Stimulated activated naive CD8-positive, alpha-beta T cell treated with anti-CD3 and anti-CD28 coated beads, Interleukin-15, amount 100 ng/mL, for 72 hours (primary cell): Measurements from ENCODE around the gene TYW3.

Experiments used
- ATAC-seq: fragments of 150-1000 bp; cut with Tn5 transposase; 2 replicates; pipeline ENCODE4 v1.10.0; 2021; ENCODE audit warnings: mild to moderate bottlenecking, moderate library complexity
- DNase-seq, 2 donors: peaks; one replicate each; pipeline ENCODE4 v3.0.0; 2021 to 2022
- H3K27ac Mint-ChIP-seq, 2 donors: one replicate each; pipeline ENCODE4 v1.8.0; 2022; ENCODE audit warnings: mild to moderate bottlenecking in 2 of 2, mixed read lengths in 2 of 2, moderate library complexity in 2 of 2
- H3K27me3 Mint-ChIP-seq: one replicate; pipeline ENCODE4 v1.8.0; 2022; ENCODE audit warnings: mixed read lengths
- H3K4me1 Mint-ChIP-seq: one replicate; pipeline ENCODE4 v1.8.0; 2022; ENCODE audit warnings: mild to moderate bottlenecking, mixed read lengths
- H3K4me3 Mint-ChIP-seq, 2 donors: one replicate each; pipeline ENCODE4 v1.8.0; 2022; ENCODE audit warnings: mild to moderate bottlenecking in 2 of 2, mixed read lengths in 2 of 2, moderate library complexity in 1 of 2
- H3K9me3 Mint-ChIP-seq, 2 donors: one replicate each; pipeline ENCODE4 v1.8.0; 2022; ENCODE audit warnings: mixed read lengths in 2 of 2

Gene TYW3

GRCh38 chr1:74732960-74733603 lies at the start of gene TYW3, which contains the start of gene CRYZ:
TYW3 (plus strand) TSS chr1:74733152; CDS start chr1:74733245, 93 bp downstream.
CRYZ (minus strand) TSS chr1:74733050; CDS start chr1:74724821, 8,229 bp downstream.
- no peaks in the 10 kb centered on the region for H3K27me3 Mint-ChIP-seq
- H3K4me3 Mint-ChIP-seq, result peak within 1 kb of the TSS; percentile 86 to 89
- ATAC-seq, result peak; percentile 86
- H3K9me3 Mint-ChIP-seq, result no peaks in the 10 kb centered on the region
- peak; percentile 82 to 88 for DNase-seq
- H3K4me1 Mint-ChIP-seq, result peaks cover 48% of the 10 kb centered on the region
- H3K27ac Mint-ChIP-seq, result peak within 1 kb of the TSS; percentile 96 to 97

DNA sequence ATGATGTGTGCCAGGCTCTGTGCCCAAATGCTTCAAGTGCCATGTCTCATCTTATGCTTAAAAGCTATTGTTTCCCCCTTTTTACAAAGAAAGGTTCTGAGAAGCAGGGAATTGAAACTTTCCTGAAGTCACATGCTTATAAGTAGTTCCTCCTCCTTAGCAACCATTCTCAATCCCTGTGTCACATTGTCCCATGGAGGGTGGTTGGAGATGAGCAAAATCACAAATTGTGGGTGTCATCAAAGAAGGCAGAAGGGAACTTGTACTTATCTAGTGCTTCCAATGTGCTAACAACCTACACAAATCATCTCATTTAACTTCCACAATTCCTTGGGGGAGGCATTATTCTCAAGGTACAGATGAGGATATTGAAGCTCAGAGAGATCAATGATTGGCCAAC lies 49.3 kb upstream of the TYW3 start:
- H3K4me1 Mint-ChIP-seq, result no peaks in the 10 kb centered on the region
- H3K4me3 Mint-ChIP-seq, result no peak overlapping the region
- no peak overlapping the region for H3K27ac Mint-ChIP-seq
- DNase-seq (no peak), ATAC-seq (no peak)
- peaks cover 12% of the 10 kb centered on the region for H3K27me3 Mint-ChIP-seq
- no peaks in the 10 kb centered on the region for H3K9me3 Mint-ChIP-seq

DNA sequence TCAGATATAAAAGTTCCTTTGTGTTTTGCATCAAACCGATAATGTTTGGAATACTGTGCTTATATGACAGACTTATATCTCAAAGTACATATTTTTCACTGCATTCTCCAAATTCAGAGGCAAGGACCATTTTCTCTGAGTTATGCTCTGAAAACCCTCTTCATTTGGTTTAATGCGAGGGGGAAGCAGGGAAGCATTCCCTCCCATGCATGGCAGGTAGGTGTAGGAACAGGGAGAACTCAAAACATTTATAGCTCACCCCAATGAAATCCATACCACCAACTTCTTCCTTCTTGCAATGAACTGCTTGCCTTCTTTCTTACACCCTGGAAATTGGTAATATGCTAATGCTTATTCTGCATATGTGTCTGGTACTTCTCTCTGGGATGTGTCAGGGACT lies 48.7 kb upstream of the TYW3 start:
- no peaks in the 10 kb centered on the region for H3K4me1 Mint-ChIP-seq
- H3K27me3 Mint-ChIP-seq, result peaks cover 13% of the 10 kb centered on the region
- H3K27ac Mint-ChIP-seq, result no peak overlapping the region
- no peak overlapping the region for H3K4me3 Mint-ChIP-seq
- DNase-seq (no peak), ATAC-seq (no peak)
- H3K9me3 Mint-ChIP-seq, result no peaks in the 10 kb centered on the region

DNA sequence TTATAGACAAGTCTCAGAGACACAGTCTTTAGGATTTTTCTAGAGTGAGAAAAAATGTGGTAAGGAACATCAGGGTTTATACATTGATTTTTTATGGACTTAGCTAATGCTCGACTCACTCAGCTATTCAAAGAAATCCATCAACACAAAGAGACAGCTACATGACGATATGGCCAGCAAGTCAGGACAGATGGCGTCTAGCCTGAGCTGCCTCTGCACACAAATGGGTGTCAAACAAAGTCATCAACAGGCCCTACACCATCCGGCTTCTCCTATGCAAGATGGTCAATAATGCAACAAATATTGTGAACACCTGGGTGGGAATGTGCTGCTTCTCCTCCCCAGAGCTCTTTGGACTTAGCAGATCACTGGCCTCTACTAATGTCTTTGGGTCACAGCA lies 46.0 kb upstream of the TYW3 start:
- peaks cover 22% of the 10 kb centered on the region for H3K27me3 Mint-ChIP-seq
- no peak for ATAC-seq
- H3K4me3 Mint-ChIP-seq, result no peak overlapping the region
- no peaks in the 10 kb centered on the region for H3K9me3 Mint-ChIP-seq
- no peaks in the 10 kb centered on the region for H3K4me1 Mint-ChIP-seq
- DNase-seq, result no peak
- no peak overlapping the region for H3K27ac Mint-ChIP-seq

DNA sequence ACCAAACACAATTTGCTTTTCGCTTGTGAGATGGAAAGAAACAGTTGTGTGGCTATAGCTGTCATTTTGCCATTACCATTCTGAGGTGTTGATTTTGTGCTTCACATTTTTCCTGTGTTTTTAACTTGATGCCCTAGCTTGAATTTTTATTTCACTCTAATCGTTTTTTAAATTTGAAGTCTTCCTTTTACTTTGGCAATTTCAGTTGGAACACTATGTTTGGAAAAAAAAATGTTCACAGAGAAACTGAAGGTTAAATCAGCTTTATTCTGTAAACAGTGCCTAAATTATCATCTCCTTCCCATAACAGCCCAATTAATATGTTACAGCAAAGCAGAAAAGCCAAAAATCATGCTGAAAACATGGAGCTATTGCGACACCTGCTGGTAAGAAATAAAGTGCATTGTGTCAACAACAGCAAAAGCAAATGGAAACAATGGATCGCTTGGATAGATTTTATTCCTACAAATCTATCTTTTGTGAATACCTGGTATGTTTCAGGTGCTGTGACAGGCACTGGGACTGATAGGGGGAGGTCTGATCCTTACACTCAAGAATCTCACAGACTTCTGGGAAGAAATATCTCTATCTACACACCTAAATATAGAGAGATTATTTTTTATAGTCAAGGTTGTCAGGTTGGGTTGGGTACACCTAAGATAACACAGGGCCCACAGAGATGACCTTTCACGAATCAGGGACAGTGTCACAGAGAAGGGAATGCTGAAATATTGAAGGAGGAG lies 43.2 kb upstream of the TYW3 start:
- H3K9me3 Mint-ChIP-seq, result no peaks in the 10 kb centered on the region
- peak overlapping the region in 1 of 2 donors; percentile 66 for H3K27ac Mint-ChIP-seq
- no peak overlapping the region for H3K4me3 Mint-ChIP-seq
- peak; percentile 22 to 42 for DNase-seq
- no peak for ATAC-seq
- H3K4me1 Mint-ChIP-seq, result no peaks in the 10 kb centered on the region
- peaks cover 22% of the 10 kb centered on the region for H3K27me3 Mint-ChIP-seq

DNA sequence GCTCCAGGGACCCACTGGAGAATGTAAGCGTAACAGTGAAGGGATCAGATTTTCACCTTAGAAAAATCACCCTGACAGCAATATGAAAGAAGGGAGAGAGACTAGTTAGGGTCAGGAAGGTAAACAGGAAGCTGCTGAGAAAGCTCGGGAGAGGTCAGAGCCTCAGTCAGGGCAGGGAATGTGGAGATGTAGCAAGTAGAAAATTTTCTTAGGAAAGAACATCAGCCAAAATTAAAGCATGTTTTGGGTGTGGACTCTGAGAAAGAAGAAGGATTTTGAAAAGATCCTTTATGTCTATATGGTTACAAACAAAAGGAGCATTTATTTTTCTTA lies 42.6 kb upstream of the TYW3 start:
- Mint-ChIP-seq H3K9me3 (no peaks in the 10 kb centered on the region), H3K27me3 (peaks cover 19% of the 10 kb centered on the region), H3K4me1 (no peaks in the 10 kb centered on the region), H3K27ac (peak overlapping the region in 1 of 2 donors; percentile 66), H3K4me3 (no peak overlapping the region)
- ATAC-seq (no peak), DNase-seq (no peak)

DNA sequence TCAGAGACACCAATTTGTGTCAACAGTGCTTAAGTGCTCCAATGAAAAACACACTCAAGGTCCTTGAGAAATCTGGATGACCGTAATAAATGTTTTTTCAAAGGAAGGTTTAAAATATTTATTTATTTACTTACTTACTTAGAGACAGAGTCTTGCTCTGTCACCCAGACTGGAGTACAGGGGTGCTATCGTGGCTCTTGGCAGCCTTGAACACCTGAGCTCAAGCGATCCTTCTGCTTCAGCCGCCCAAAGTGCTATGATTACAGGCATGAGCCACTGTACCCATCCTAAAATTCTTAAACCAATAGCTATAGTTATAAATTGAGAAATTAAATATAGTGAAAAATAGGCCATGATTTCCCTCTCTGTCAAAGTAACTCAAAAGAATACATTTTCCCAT lies 42.0 kb upstream of the TYW3 start:
- Mint-ChIP-seq H3K4me1 (no peaks in the 10 kb centered on the region), H3K27me3 (peaks cover 13% of the 10 kb centered on the region), H3K27ac (no peak overlapping the region), H3K9me3 (no peaks in the 10 kb centered on the region), H3K4me3 (no peak overlapping the region)
- DNase-seq (no peak), ATAC-seq (no peak)

DNA sequence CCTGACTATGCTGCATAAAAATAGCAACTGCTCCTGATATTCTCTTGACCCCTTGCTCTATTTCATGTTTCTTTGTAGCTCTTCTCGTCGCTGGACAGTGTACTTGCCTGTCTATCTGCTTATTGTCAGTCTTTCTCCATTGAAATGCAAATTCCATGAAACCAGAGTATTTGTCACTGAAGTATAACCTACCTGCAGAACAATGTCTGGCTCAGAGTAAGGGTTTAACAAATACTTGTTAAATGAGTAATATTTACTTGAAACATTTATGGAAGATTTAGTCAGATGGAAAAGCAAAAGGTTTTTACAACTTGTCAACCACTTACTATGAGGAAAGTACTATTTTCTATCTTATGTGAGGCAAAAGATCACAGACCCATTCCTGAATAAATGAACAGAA lies 39.5 kb upstream of the TYW3 start:
- H3K27me3 Mint-ChIP-seq, result peaks cover 9% of the 10 kb centered on the region
- no peaks in the 10 kb centered on the region for H3K9me3 Mint-ChIP-seq
- ATAC-seq (no peak), DNase-seq (no peak)
- H3K4me3 Mint-ChIP-seq, result no peak overlapping the region
- H3K4me1 Mint-ChIP-seq, result no peaks in the 10 kb centered on the region
- H3K27ac Mint-ChIP-seq, result no peak overlapping the region

GRCh38 chr1:74697832-74698231 lies 35.1 kb upstream of the TYW3 start:
- DNase-seq, result no peak
- H3K4me1 Mint-ChIP-seq, result no peaks in the 10 kb centered on the region
- no peaks in the 10 kb centered on the region for H3K27me3 Mint-ChIP-seq
- no peak overlapping the region for H3K27ac Mint-ChIP-seq
- no peak for ATAC-seq
- H3K4me3 Mint-ChIP-seq, result no peak overlapping the region
- no peaks in the 10 kb centered on the region for H3K9me3 Mint-ChIP-seq

DNA sequence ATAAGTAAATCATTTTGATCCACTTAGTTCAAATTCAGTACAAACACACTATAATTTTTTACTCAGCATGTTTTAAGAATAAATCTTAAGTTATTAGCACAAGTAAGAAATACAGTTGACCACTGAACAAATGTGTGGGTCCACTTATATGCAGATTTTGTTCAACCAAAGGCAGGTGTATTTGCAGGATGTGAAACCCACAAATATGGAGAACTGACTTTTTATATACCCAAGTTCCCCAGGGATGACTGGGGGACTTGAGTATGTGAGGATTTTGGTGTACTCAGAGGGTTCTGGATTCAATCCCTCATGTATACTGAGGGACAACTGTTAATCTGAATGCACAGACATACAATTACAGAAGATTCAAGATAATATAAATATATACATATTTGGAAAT lies 33.6 kb upstream of the TYW3 start:
- no peak overlapping the region for H3K27ac Mint-ChIP-seq
- no peaks in the 10 kb centered on the region for H3K4me1 Mint-ChIP-seq
- H3K9me3 Mint-ChIP-seq, result no peaks in the 10 kb centered on the region
- H3K4me3 Mint-ChIP-seq, result no peak overlapping the region
- no peaks in the 10 kb centered on the region for H3K27me3 Mint-ChIP-seq
- ATAC-seq, result no peak
- no peak for DNase-seq

GRCh38 chr1:74703386-74704182 lies 29.4 kb upstream of the TYW3 start:
- Mint-ChIP-seq H3K27me3 (no peaks in the 10 kb centered on the region), H3K4me1 (no peaks in the 10 kb centered on the region), H3K9me3 (no peaks in the 10 kb centered on the region), H3K27ac (no peak overlapping the region), H3K4me3 (no peak overlapping the region)
- no peak for ATAC-seq
- DNase-seq, result no peak

- DNase-seq, result no peak
- H3K27me3 Mint-ChIP-seq, result no peaks in the 10 kb centered on the region
- no peak overlapping the region for H3K4me3 Mint-ChIP-seq
- no peaks in the 10 kb centered on the region for H3K4me1 Mint-ChIP-seq
- no peaks in the 10 kb centered on the region for H3K9me3 Mint-ChIP-seq
- no peak for ATAC-seq
- no peak overlapping the region for H3K27ac Mint-ChIP-seq
Measured at GRCh38 chr1:74712881-74713280, 20.1 kb upstream of the TYW3 start.

- ATAC-seq, result no peak
- no peak overlapping the region for H3K4me3 Mint-ChIP-seq
- no peaks in the 10 kb centered on the region for H3K9me3 Mint-ChIP-seq
- DNase-seq, result no peak
- H3K27ac Mint-ChIP-seq, result no peak overlapping the region
- no peaks in the 10 kb centered on the region for H3K27me3 Mint-ChIP-seq
- H3K4me1 Mint-ChIP-seq, result no peaks in the 10 kb centered on the region
Measured at GRCh38 chr1:74713849-74714248, 19.1 kb upstream of the TYW3 start.

GRCh38 chr1:74714429-74715235 lies 18.3 kb upstream of the TYW3 start:
- no peaks in the 10 kb centered on the region for H3K9me3 Mint-ChIP-seq
- ATAC-seq (no peak), DNase-seq (no peak)
- H3K4me1 Mint-ChIP-seq, result no peaks in the 10 kb centered on the region
- no peaks in the 10 kb centered on the region for H3K27me3 Mint-ChIP-seq
- no peak overlapping the region for H3K27ac Mint-ChIP-seq
- H3K4me3 Mint-ChIP-seq, result no peak overlapping the region

DNA sequence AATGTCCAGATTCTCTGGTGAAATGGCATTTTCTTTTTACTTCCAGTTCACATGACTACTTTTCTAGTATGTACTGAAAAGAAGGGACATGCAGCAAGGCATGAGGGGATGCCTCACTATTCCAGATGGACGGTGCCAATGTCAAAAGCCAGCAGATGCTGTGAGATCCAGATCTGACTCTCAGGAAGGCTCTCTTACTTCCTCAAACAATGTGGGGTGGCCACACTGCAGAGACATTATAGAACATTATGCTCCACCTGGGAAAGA lies 17.8 kb upstream of the TYW3 start:
- H3K27ac Mint-ChIP-seq, result no peak overlapping the region
- no peaks in the 10 kb centered on the region for H3K27me3 Mint-ChIP-seq
- H3K9me3 Mint-ChIP-seq, result no peaks in the 10 kb centered on the region
- DNase-seq, result no peak
- no peak overlapping the region for H3K4me3 Mint-ChIP-seq
- ATAC-seq, result no peak
- H3K4me1 Mint-ChIP-seq, result no peaks in the 10 kb centered on the region

DNA sequence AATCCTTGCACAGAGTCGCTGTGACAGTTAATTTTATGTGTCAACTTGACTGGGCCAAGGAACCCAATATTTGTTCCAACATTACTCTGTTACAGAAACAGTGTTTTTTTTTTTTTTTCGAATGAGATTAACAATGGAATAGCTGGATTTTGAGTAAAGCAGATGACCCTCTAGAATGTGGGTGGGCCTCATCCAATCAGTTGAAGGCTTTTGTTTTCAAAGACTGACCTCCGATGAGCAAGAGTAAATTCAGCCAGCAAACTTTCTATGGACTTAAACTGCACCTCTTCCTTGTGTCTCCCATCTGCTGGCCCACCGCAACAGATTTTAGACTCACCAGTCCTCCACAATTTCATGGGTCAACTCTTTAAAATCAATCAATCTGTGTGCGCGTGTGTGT lies 17.1 kb upstream of the TYW3 start:
- H3K27me3 Mint-ChIP-seq, result no peaks in the 10 kb centered on the region
- H3K4me1 Mint-ChIP-seq, result no peaks in the 10 kb centered on the region
- no peak overlapping the region for H3K27ac Mint-ChIP-seq
- DNase-seq (no peak), ATAC-seq (no peak)
- no peaks in the 10 kb centered on the region for H3K9me3 Mint-ChIP-seq
- no peak overlapping the region for H3K4me3 Mint-ChIP-seq
